WERI-Rb-1 (cell line): Measurements from ENCODE around the gene RAB1B.

Experiments
- DNase-seq: peaks from one replicate; pipeline ENCODE4 v3.0.0-alpha.2; 2020
- H3K27ac ChIP-seq: fragments of 250-450 bp; sonication (Bioruptor Pico); 2 replicates; pipeline ENCODE4 v1.5.1; 2020; ENCODE audit warnings: mild to moderate bottlenecking, moderate library complexity
- H3K27me3 ChIP-seq: fragments of 250-450 bp; sonication (Bioruptor Pico); 2 replicates; pipeline ENCODE4 v1.5.1; 2021; ENCODE audit warnings: mild to moderate bottlenecking, low read depth, moderate library complexity; ENCODE audit not compliant: insufficient read depth, severe bottlenecking
- H3K36me3 ChIP-seq: fragments of 250-450 bp; sonication (Bioruptor Pico); 2 replicates; pipeline ENCODE4 v1.5.1; 2020; ENCODE audit warnings: mild to moderate bottlenecking, moderate library complexity
- H3K4me3 ChIP-seq: 2 replicates; pipeline ENCODE4 v1.5.1; 2011; ENCODE audit warnings: low read depth, mild to moderate bottlenecking, control low read depth, low read length
- H3K9me3 ChIP-seq: fragments of 250-450 bp; sonication (Bioruptor Pico); 2 replicates; pipeline ENCODE4 v1.5.1; 2021; ENCODE audit warnings: mild to moderate bottlenecking, moderate library complexity; ENCODE audit not compliant: severe bottlenecking
- CTCF ChIP-seq: IDR thresholded peaks from 2 replicates; pipeline ENCODE4 v1.5.1; 2011; ENCODE audit warnings: low read depth, mild to moderate bottlenecking, control low read depth, inconsistent platforms, low read length

The RAB1B gene

GRCh38 chr11:66323684-66324083, 55.2 kb downstream of the RAB1B start:
- no peak for DNase-seq

GRCh38 chr11:66324664-66325063, 56.2 kb downstream of the RAB1B start:
- DNase-seq: no peak
- Histone ChIP-seq H3K4me3 (no peak overlapping the region), H3K36me3 (no peaks in the 10 kb centered on the region), H3K9me3 (peaks cover 3% of the 10 kb centered on the region), H3K27ac (no peak overlapping the region), H3K27me3 (no peaks in the 10 kb centered on the region)
- TF ChIP-seq CTCF: no peak

More at GRCh38 chr11:66323684-66324083, 55.2 kb downstream of the RAB1B start:
- no peaks in the 10 kb centered on the region for H3K27me3 ChIP-seq
- H3K4me3 ChIP-seq: no peak overlapping the region
- TF ChIP-seq CTCF: no peak
- no peak overlapping the region for H3K27ac ChIP-seq
- peaks cover 3% of the 10 kb centered on the region for H3K9me3 ChIP-seq
- no peaks in the 10 kb centered on the region for H3K36me3 ChIP-seq

GRCh38 chr11:66325263-66325671, 56.8 kb downstream of the RAB1B start:
- TF ChIP-seq CTCF: no peak
- no peak for DNase-seq
- H3K4me3 ChIP-seq: no peak overlapping the region
- H3K9me3 ChIP-seq: no peaks in the 10 kb centered on the region
- H3K27ac ChIP-seq: no peak overlapping the region
- H3K36me3 ChIP-seq: no peaks in the 10 kb centered on the region
- H3K27me3 ChIP-seq: no peaks in the 10 kb centered on the region

GRCh38 chr11:66326261-66327111, 58.0 kb downstream of the RAB1B start:
- no peak overlapping the region for H3K27ac ChIP-seq
- DNase-seq: no peak
- no peak overlapping the region for H3K4me3 ChIP-seq
- H3K9me3 ChIP-seq: no peaks in the 10 kb centered on the region
- H3K36me3 ChIP-seq: no peaks in the 10 kb centered on the region
- H3K27me3 ChIP-seq: no peaks in the 10 kb centered on the region
- TF ChIP-seq CTCF: no peak
